ENCODE results near the gene PUM2. TPM values are rescaled to one million over a fixed set of nuclear protein-coding genes. Genes with fewer than 3 reads are reported as not detected.
"Not testable (repeated sequence)": the region's sequence is repeated elsewhere in the genome, so short reads cannot be mapped to it uniquely, and the experiment has no call there.

Gene PUM2
- total RNA-seq, 1 donor from 2014 or later: 69.8 TPM

- no peak overlapping the region for H3K27ac ChIP-seq (replicated peaks)
- intact Hi-C loops (cut with micrococcal nuclease): no loop called here
- no peaks in the 10 kb centered on the region for H3K4me1 ChIP-seq
- H3K4me3 ChIP-seq: no peak overlapping the region
- H3K9me3 ChIP-seq (replicated peaks): no peaks in the 10 kb centered on the region
- H3K27me3 ChIP-seq (ENCODE audit: low read depth): no peaks in the 10 kb centered on the region
- DNase-seq: no peak
- peaks cover 88% of the 10 kb centered on the region for H3K36me3 ChIP-seq
- no peak for TF ChIP-seq CTCF (IDR thresholded peaks at IDR 0.05; ENCODE audit: borderline replicate concordance)
These were observed 93.2 kb downstream of the PUM2 start for GRCh38 chr2:20257411-20257810.

GRCh38 chr2:20254731-20255130 is 95.9 kb downstream of the PUM2 start:
- H3K4me1 ChIP-seq: no peaks in the 10 kb centered on the region
- TF ChIP-seq CTCF (IDR thresholded peaks at IDR 0.05; ENCODE audit: borderline replicate concordance): no peak
- DNase-seq: no peak
- no peak overlapping the region for H3K27ac ChIP-seq (replicated peaks)
- H3K4me3 ChIP-seq: no peak overlapping the region
- intact Hi-C loops (cut with micrococcal nuclease): no loop called here
- no peaks in the 10 kb centered on the region for H3K27me3 ChIP-seq (ENCODE audit: low read depth)
- H3K36me3 ChIP-seq: peaks cover 93% of the 10 kb centered on the region
- no peaks in the 10 kb centered on the region for H3K9me3 ChIP-seq (replicated peaks)

GRCh38 chr2:20250436-20250835 is 100.2 kb downstream of the PUM2 start:
- Histone ChIP-seq H3K4me3 (no peak overlapping the region), H3K9me3 (replicated peaks) (no peaks in the 10 kb centered on the region), H3K27me3 (ENCODE audit: low read depth) (no peaks in the 10 kb centered on the region), H3K27ac (replicated peaks) (no peak overlapping the region), H3K36me3 (peaks cover 83% of the 10 kb centered on the region), H3K4me1 (no peaks in the 10 kb centered on the region)
- no peak for TF ChIP-seq CTCF (IDR thresholded peaks at IDR 0.05; ENCODE audit: borderline replicate concordance)
- no peak for DNase-seq
- intact Hi-C loops (cut with micrococcal nuclease): no loop called here

GRCh38 chr2:20249170-20249569 is 101.5 kb downstream of the PUM2 start:
- intact Hi-C loops (cut with micrococcal nuclease): no loop called here
- Histone ChIP-seq H3K36me3 (peaks cover 71% of the 10 kb centered on the region), H3K27ac (replicated peaks) (no peak overlapping the region), H3K27me3 (ENCODE audit: low read depth) (no peaks in the 10 kb centered on the region), H3K9me3 (replicated peaks) (no peaks in the 10 kb centered on the region), H3K4me3 (no peak overlapping the region), H3K4me1 (no peaks in the 10 kb centered on the region)
- TF ChIP-seq CTCF (IDR thresholded peaks at IDR 0.05; ENCODE audit: borderline replicate concordance): no peak
- no peak for DNase-seq

GRCh38 chr2:20247084-20247483 is 103.6 kb downstream of the PUM2 start:
- Histone ChIP-seq H3K4me1 (no peaks in the 10 kb centered on the region), H3K27me3 (ENCODE audit: low read depth) (no peaks in the 10 kb centered on the region), H3K4me3 (no peak overlapping the region), H3K36me3 (peaks cover 50% of the 10 kb centered on the region), H3K9me3 (replicated peaks) (no peaks in the 10 kb centered on the region), H3K27ac (replicated peaks) (no peak overlapping the region)
- intact Hi-C loops (cut with micrococcal nuclease): no loop called here
- TF ChIP-seq CTCF (IDR thresholded peaks at IDR 0.05; ENCODE audit: borderline replicate concordance): no peak
- DNase-seq: no peak

- intact Hi-C loops (cut with micrococcal nuclease); H3K27ac ChIP-seq (replicated peaks); H3K27me3 ChIP-seq (ENCODE audit: low read depth); DNase-seq; H3K4me1 ChIP-seq; H3K9me3 ChIP-seq (replicated peaks); H3K4me3 ChIP-seq: not testable (repeated sequence)
- peaks cover 15% of the 10 kb centered on the region for H3K36me3 ChIP-seq
These were observed 107.0 kb downstream of the PUM2 start for GRCh38 chr2:20243637-20244036.

All from left ventricle myocardium inferior (tissue), 1 donor.